Caco-2 (cell line): ENCODE results near the gene HDAC10. TPM values are rescaled to one million over a fixed set of nuclear protein-coding genes. Genes with fewer than 3 reads are reported as not detected.

Experiments used
- BruUV-seq: library from RNA; stranded (reverse); fragments of 400-500 nt; replicated peaks from 2 replicates; lab custom pipeline; 2021; lab: Mats Ljungman, UMichigan
- CTCF ChIA-PET: fragments of 300-600 bp; sonication (Branson Sonifier 250); formaldehyde crosslinking; loops from one replicate; lab custom pipeline; 2022; ENCODE audit warnings: antibody characterized with exemption; lab: Charles Lee
- POLR2A ChIA-PET: fragments of 300-600 bp; sonication (Branson Sonifier 250); formaldehyde crosslinking; loops from one replicate; lab custom pipeline; 2022; ENCODE audit warnings: antibody characterized with exemption; lab: Charles Lee
- DNase-seq, 2 experiments: peaks; one replicate each; pipeline versions ENCODE4 v3.0.0 to v3.0.0-alpha.2; 2020 to 2022
- H3K27me3 ChIP-seq: replicated peaks from 2 replicates; pipeline ENCODE4 v1.6.0; 2011; ENCODE audit warnings: low read length; ENCODE audit not compliant: control insufficient read depth, insufficient read depth
- H3K36me3 ChIP-seq: 2 replicates; pipeline ENCODE4 v1.5.1; 2011; ENCODE audit warnings: low read length; ENCODE audit not compliant: control insufficient read depth, insufficient read depth
- H3K4me1 ChIP-seq: fragments of 250-450 bp; sonication (Bioruptor Pico); 2 replicates; pipeline ENCODE4 v1.5.1; 2020; ENCODE audit warnings: mild to moderate bottlenecking
- H3K4me3 ChIP-seq: 2 replicates; pipeline ENCODE4 v1.5.1; 2011; ENCODE audit warnings: low read depth, mild to moderate bottlenecking, control low read depth, low read length
- H3K9me3 ChIP-seq: fragments of 250-450 bp; sonication (Bioruptor Pico); 2 replicates; pipeline ENCODE4 v1.5.1; 2020; ENCODE audit warnings: mild to moderate bottlenecking, moderate library complexity
- H3K27ac Mint-ChIP-seq: one replicate; pipeline ENCODE4 v1.8.0; 2022; ENCODE audit warnings: mixed read lengths; ENCODE audit not compliant: unreplicated experiment
- H3K27me3 Mint-ChIP-seq: one replicate; pipeline ENCODE4 v1.8.0; 2022; ENCODE audit warnings: mixed read lengths; ENCODE audit not compliant: insufficient read depth, unreplicated experiment
- H3K36me3 Mint-ChIP-seq: one replicate; pipeline ENCODE4 v1.8.0; 2022; ENCODE audit warnings: mild to moderate bottlenecking, mixed read lengths; ENCODE audit not compliant: insufficient read depth, unreplicated experiment
- H3K4me1 Mint-ChIP-seq: one replicate; pipeline ENCODE4 v1.8.0; 2022; ENCODE audit warnings: low read depth, mixed read lengths; ENCODE audit not compliant: unreplicated experiment
- H3K4me3 Mint-ChIP-seq: one replicate; pipeline ENCODE4 v1.8.0; 2022; ENCODE audit warnings: mild to moderate bottlenecking, moderate library complexity, mixed read lengths; ENCODE audit not compliant: unreplicated experiment
- H3K9me3 Mint-ChIP-seq: one replicate; pipeline ENCODE4 v1.8.0; 2022; ENCODE audit warnings: mixed read lengths; ENCODE audit not compliant: unreplicated experiment
- intact Hi-C: fragments of 100-400 bp; cut with micrococcal nuclease; formaldehyde crosslinking; loops from one replicate; pipeline ENCODE4 v1.10.0; 2022; ENCODE audit not compliant: unreplicated experiment
- total RNA-seq: library from RNA; stranded (reverse); gene quantifications from 2 replicates; pipeline ENCODE4 v1.2.3, GENCODE V29; 2022
- TF ChIP-seq, protein P1 (sequence below), 2 experiments: fragments of 200-600 bp in 1 of 2; IDR thresholded peaks; 1 replicate in 1 of 2; 2 replicates in 1 of 2; pipeline versions ENCODE4 v1.5.1 to v1.8.0; 2011 to 2022; ENCODE audit warnings: antibody characterized with exemption in 1 of 2, control low read depth in 1 of 2, inconsistent platforms in 1 of 2, low read depth in 1 of 2, low read length in 1 of 2, mild to moderate bottlenecking in 1 of 2, moderate library complexity in 1 of 2; ENCODE audit not compliant: insufficient read depth in 1 of 2, severe bottlenecking in 1 of 2, unreplicated experiment in 1 of 2

The HDAC10 gene
- total RNA-seq, 1 experiment from 2014 or later, result 63.5 TPM

DNA sequence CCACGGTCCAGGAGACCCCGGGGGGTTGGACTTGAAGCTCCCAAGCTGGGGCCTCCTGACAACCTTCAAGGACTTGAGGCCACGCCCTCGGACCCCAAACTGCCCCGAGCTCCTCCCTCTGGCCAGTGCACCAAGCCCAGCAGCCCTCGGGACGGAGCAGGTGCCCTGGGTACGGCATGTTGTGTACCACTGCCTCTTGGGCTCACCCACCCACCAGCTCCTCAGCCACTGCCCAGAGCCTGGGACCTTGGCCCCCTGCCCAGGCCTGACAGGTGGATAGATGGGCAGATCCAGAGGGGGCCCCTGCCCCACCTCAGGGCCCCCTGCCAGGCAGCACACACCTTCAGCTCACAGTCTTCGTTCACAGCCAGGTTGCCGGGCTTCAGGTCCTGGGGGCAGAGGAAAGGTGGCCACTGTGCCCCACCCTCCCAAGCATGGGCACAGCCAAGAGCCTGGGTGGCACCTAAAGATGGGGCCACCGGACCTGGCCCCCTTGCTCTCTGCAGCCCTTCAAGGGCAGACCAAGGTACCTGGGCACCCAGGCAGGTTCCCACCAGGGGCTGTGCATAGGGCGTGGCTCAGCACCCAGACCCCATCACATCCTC, 5.3 kb upstream of the HDAC10 start:
- Histone ChIP-seq H3K36me3 (no peaks in the 10 kb centered on the region), H3K4me3 (no peak overlapping the region), H3K9me3 (no peaks in the 10 kb centered on the region), H3K4me1 (peaks cover 11% of the 10 kb centered on the region; the same call in 1 of the 2 replicates), H3K27me3 (no peaks in the 10 kb centered on the region)
- Mint-ChIP-seq H3K27me3 (no peaks in the 10 kb centered on the region), H3K9me3 (no peaks in the 10 kb centered on the region), H3K27ac (no peak overlapping the region), H3K4me1 (no peaks in the 10 kb centered on the region), H3K4me3 (no peak overlapping the region), H3K36me3 (peaks cover 10% of the 10 kb centered on the region)
- ChIA-PET CTCF (no interaction called here), POLR2A (no interaction called here)
- BruUV-seq, result no TSS peak
- intact Hi-C loops, result no loop called here
- TF ChIP-seq, protein P1, sequence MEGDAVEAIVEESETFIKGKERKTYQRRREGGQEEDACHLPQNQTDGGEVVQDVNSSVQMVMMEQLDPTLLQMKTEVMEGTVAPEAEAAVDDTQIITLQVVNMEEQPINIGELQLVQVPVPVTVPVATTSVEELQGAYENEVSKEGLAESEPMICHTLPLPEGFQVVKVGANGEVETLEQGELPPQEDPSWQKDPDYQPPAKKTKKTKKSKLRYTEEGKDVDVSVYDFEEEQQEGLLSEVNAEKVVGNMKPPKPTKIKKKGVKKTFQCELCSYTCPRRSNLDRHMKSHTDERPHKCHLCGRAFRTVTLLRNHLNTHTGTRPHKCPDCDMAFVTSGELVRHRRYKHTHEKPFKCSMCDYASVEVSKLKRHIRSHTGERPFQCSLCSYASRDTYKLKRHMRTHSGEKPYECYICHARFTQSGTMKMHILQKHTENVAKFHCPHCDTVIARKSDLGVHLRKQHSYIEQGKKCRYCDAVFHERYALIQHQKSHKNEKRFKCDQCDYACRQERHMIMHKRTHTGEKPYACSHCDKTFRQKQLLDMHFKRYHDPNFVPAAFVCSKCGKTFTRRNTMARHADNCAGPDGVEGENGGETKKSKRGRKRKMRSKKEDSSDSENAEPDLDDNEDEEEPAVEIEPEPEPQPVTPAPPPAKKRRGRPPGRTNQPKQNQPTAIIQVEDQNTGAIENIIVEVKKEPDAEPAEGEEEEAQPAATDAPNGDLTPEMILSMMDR (IDR thresholded peaks at IDR 0.05; ENCODE audit: insufficient read depth in 1 of 2, low read depth in 1 of 2, low read length in 1 of 2, severe bottlenecking in 1 of 2, unreplicated experiment in 1 of 2), result no peak
- no peak for DNase-seq

DNA sequence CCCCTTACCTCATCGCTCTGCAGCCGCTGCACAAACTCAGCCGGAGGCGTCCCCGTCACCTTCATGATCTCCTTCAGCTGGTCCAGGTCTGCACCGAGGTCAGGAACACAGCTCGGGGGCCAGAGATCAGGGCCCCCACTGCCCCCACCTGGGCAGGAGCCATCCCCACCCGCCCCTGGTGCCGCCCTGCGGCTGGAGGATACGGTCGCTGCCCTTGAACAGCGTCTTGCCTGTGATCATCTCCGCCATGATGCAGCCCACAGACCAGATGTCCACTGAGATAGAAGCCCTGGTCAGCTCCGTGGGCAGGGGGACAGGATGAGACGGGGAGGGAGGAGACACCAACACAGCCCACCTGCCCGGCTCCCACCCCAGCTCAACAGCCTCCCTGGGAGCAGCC, 4.5 kb upstream of the HDAC10 start:
- Mint-ChIP-seq H3K4me3 (no peak overlapping the region), H3K4me1 (no peaks in the 10 kb centered on the region), H3K36me3 (peaks cover 11% of the 10 kb centered on the region), H3K9me3 (no peaks in the 10 kb centered on the region), H3K27me3 (no peaks in the 10 kb centered on the region), H3K27ac (no peak overlapping the region)
- TF ChIP-seq, protein P1 (IDR thresholded peaks at IDR 0.05; ENCODE audit: insufficient read depth in 1 of 2, low read depth in 1 of 2, low read length in 1 of 2, severe bottlenecking in 1 of 2, unreplicated experiment in 1 of 2), result no peak
- Histone ChIP-seq H3K9me3 (no peaks in the 10 kb centered on the region), H3K4me1 (peaks cover 11% of the 10 kb centered on the region; the same call in 1 of the 2 replicates), H3K36me3 (no peaks in the 10 kb centered on the region), H3K27me3 (no peaks in the 10 kb centered on the region), H3K4me3 (no peak overlapping the region)
- ChIA-PET POLR2A (no interaction called here), CTCF (no interaction called here)
- intact Hi-C loops, result no loop called here
- BruUV-seq, result no TSS peak
- DNase-seq, result no peak

DNA sequence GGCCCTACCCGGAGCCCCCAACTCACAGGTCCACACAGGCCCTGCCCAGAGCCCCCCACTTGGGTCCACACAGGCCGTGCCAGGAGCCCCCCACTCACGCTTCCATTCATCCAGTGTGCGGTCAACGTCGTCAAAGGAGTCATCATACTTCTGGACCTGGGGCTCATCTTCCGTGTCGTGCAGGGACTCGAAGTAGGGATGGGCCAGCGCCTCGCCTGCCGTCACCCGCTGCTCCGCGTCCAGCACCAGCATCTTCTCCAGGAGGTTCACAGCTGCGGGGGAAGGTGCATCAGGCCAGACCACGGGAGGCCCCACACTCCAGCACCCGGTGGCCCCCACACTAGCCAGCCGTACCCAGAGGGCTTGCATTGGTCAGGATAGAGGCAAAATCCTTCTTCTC, 4.0 kb upstream of the HDAC10 start:
- Mint-ChIP-seq H3K4me3 (no peak overlapping the region), H3K27ac (no peak overlapping the region), H3K36me3 (peaks cover 16% of the 10 kb centered on the region), H3K4me1 (no peaks in the 10 kb centered on the region), H3K9me3 (no peaks in the 10 kb centered on the region), H3K27me3 (no peaks in the 10 kb centered on the region)
- BruUV-seq, result no TSS peak
- Histone ChIP-seq H3K36me3 (no peaks in the 10 kb centered on the region), H3K4me3 (no peak overlapping the region), H3K27me3 (no peaks in the 10 kb centered on the region), H3K9me3 (no peaks in the 10 kb centered on the region), H3K4me1 (peaks cover 11% of the 10 kb centered on the region)
- ChIA-PET CTCF (no interaction called here), POLR2A (no interaction called here)
- no peak for DNase-seq
- TF ChIP-seq, protein P1 (IDR thresholded peaks at IDR 0.05; ENCODE audit: insufficient read depth in 1 of 2, low read depth in 1 of 2, low read length in 1 of 2, severe bottlenecking in 1 of 2, unreplicated experiment in 1 of 2), result no peak
- intact Hi-C loops, result no loop called here
